ENCODE measurements around the gene PNPLA7. TPM values are rescaled to one million over a fixed set of nuclear protein-coding genes. Genes with fewer than 3 reads are reported as not detected.
A peak's percentile ranks its signal among the peaks of the same experiment; 100 is the strongest.

PNPLA7 gene
- total and polyA plus RNA-seq, 2 of the 4 experiments (the other 2 are of a cell fraction) = under 0.01 to 0.89 TPM

DNA sequence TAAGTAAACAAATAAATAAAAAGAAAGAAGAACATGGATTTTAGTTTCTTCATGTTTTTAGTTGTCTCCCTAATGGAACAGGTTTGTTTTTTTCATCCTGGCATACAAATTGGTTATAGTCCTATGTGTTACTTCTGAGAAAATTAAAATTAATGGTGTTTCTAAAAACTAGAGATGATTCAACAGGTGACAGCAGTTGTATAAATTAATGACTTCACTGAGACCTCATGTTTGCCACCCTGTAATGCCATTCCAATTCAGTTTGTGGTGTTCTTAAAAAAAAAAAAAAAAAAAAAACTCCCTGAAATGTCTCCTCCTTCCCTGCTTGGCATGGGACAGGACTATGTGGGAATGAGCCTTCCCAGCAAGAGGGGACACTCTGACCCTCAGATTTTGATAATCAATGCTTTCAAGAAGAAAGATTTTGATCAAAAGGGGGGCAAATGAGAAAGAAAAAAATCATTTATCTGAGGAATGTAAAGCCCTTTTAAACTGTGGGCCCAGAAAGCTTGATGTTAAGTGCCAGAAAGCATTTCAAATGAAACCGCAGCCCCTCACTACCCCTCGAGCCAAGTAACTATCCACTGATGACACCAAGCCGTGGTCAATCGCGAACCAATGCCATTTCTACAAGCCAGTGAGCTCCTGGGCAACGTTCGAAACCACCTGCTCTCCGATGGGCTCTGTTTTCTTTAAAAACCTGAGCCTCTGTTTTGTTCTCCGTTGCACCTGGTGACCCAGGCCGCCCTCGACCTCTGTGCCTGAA lies 128.2 kb downstream of the PNPLA7 start:
- 0% methylated on average over 9 of the region's 11 CpGs; no CpG with 5 or more reads in 1 of the 2 experiments for WGBS, 2 experiments (ENCODE audit: extremely low coverage in 2 of 2, insufficient read length in 1 of 2)
- H3K4ac ChIP-seq (ENCODE audit: low read depth, low read length) = peak overlapping the region; percentile 76

More for the DNA sequence above, 128.2 kb downstream of the PNPLA7 start:
- Histone ChIP-seq H3K79me1 (ENCODE audit: low read depth in 1 of 2, low read length in 2 of 2) (peaks cover 16 to 24% of the 10 kb centered on the region in 2 experiments), H3K4me3 (ENCODE audit: insufficient read depth, low read depth, low read length) (peak overlapping the region; percentile 79), H3K27ac (ENCODE audit: insufficient read depth, low read length) (peak overlapping the region; percentile 16; the same call in 1 of the 2 replicates), H3K56ac (ENCODE audit: extremely low read depth, insufficient read depth, low read length) (peak overlapping the region; percentile 20; the same call in 1 of the 2 replicates), H3K27me3 (ENCODE audit: control insufficient read depth, insufficient read depth, low read length) (no peaks in the 10 kb centered on the region; the same call in 1 of the 2 replicates), H3K14ac (replicated peaks; ENCODE audit: low read depth, low read length) (peak overlapping the region; percentile 59), H2AK5ac (ENCODE audit: low read depth, low read length) (peak overlapping the region; percentile 10; the same call in 1 of the 2 replicates), H2BK120ac (ENCODE audit: low read depth, low read length) (no peak overlapping the region), H3K9me3 (ENCODE audit: control insufficient read depth, insufficient read depth, low read length) (no peaks in the 10 kb centered on the region), H3K4me1 (ENCODE audit: control insufficient read depth, insufficient read depth, low read length) (peaks cover 5% of the 10 kb centered on the region; the same call in 1 of the 2 replicates), H2BK20ac (ENCODE audit: low read depth, low read length) (no peak overlapping the region), H3K36me3 (ENCODE audit: control insufficient read depth, insufficient read depth, low read length) (peaks cover 3% of the 10 kb centered on the region; the same call in 1 of the 2 replicates), H2AFZ (replicated peaks; ENCODE audit: low read length, poor library complexity) (peak overlapping the region; percentile 98), H4K5ac (ENCODE audit: low read depth, low read length) (peak overlapping the region; percentile 92), H4K20me1 (ENCODE audit: insufficient read depth, low read length) (no peaks in the 10 kb centered on the region), H2BK15ac (ENCODE audit: low read depth, low read length) (no peak overlapping the region; the same call in 2 of the 3 replicates), H3K9me1 (ENCODE audit: insufficient read depth, low read length) (no peaks in the 10 kb centered on the region), H2AK9ac (replicated peaks; ENCODE audit: low read depth, low read length, poor library complexity) (peak overlapping the region; percentile 93), H4K91ac (ENCODE audit: insufficient read depth, low read depth, low read length) (peak overlapping the region; percentile 66; the same call in 1 of the 2 replicates), H3K4me2 (ENCODE audit: low read depth, low read length) (peak overlapping the region; percentile 98), H4K8ac (ENCODE audit: low read depth in 2 of 2, low read length in 2 of 2) (peak overlapping the region; percentile 71 to 95), H3K9ac (ENCODE audit: low read depth, low read length) (peak overlapping the region; percentile 85), H2BK5ac (ENCODE audit: low read depth, low read length, poor library complexity, severe bottlenecking) (peak overlapping the region; percentile 28), H3K23ac (ENCODE audit: low read depth, low read length) (peak overlapping the region; percentile 50), H3K18ac (ENCODE audit: low read depth, low read length) (peak overlapping the region; percentile 10; the same call in 1 of the 2 replicates)
- ATAC-seq (ENCODE audit: low read depth) (no peak), DNase-seq (no peak)
- TF ChIP-seq RFX5 (IDR thresholded peaks at IDR 0.05; ENCODE audit: low read depth, low read length) (no peak), FOS (IDR thresholded peaks at IDR 0.05; ENCODE audit: low read depth, low read length) (no peak), MAZ (IDR thresholded peaks at IDR 0.05; ENCODE audit: borderline replicate concordance, low read depth, low read length) (no peak), NFE2L2 (IDR thresholded peaks at IDR 0.05; ENCODE audit: low read depth, low read length) (no peak), POLR2A (IDR thresholded peaks at IDR 0.05; ENCODE audit: low read depth, low read length) (no peak), SMC3 (IDR thresholded peaks at IDR 0.05; ENCODE audit: low read depth, low read length) (no peak), CEBPB (IDR thresholded peaks at IDR 0.05; ENCODE audit: low read depth, low read length) (no peak), MAFK (IDR thresholded peaks at IDR 0.05; ENCODE audit: low read depth, low read length) (no peak)
- TF ChIP-seq, protein P1, sequence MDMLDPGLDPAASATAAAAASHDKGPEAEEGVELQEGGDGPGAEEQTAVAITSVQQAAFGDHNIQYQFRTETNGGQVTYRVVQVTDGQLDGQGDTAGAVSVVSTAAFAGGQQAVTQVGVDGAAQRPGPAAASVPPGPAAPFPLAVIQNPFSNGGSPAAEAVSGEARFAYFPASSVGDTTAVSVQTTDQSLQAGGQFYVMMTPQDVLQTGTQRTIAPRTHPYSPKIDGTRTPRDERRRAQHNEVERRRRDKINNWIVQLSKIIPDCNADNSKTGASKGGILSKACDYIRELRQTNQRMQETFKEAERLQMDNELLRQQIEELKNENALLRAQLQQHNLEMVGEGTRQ (IDR thresholded peaks at IDR 0.05; ENCODE audit: low read depth, low read length) = no peak
- TF ChIP-seq, protein P2, sequence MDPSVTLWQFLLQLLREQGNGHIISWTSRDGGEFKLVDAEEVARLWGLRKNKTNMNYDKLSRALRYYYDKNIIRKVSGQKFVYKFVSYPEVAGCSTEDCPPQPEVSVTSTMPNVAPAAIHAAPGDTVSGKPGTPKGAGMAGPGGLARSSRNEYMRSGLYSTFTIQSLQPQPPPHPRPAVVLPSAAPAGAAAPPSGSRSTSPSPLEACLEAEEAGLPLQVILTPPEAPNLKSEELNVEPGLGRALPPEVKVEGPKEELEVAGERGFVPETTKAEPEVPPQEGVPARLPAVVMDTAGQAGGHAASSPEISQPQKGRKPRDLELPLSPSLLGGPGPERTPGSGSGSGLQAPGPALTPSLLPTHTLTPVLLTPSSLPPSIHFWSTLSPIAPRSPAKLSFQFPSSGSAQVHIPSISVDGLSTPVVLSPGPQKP (IDR thresholded peaks at IDR 0.05; ENCODE audit: borderline replicate concordance, low read depth, low read length) = no peak
- in situ Hi-C loops (cut with MboI; ENCODE audit: low sequenced_read_pairs) = no loop called here
- ChIA-PET CTCF (interaction anchor here (1.0 kb wide), 1 partner anchor 113 kb away, joined by 3 read pairs; no protein-coding TSS in a partner anchor), POLR2A (ENCODE audit: unreplicated experiment) (no interaction called here)
- BruUV-seq (replicated peaks) = no TSS peak
- dilution Hi-C loops (cut with HindIII; ENCODE audit: low sequenced_read_pairs, unreplicated experiment) = no loop called here
- intact Hi-C loops (cut with micrococcal nuclease) = no loop called here

All from IMR-90 (cell line).